A673 (cell line): ENCODE measurements around the gene ATAD5.
"Not testable (repeated sequence)": the region's sequence is repeated elsewhere in the genome, so short reads cannot be mapped to it uniquely, and the experiment has no call there.

Experiments used
- EZH2 ChIP-seq: fragments of 200-600 bp; sonication (generic); IDR thresholded peaks from 2 replicates; pipeline ENCODE4 v1.6.1; 2017; ENCODE audit warnings: borderline replicate concordance, low read depth, mild to moderate bottlenecking, mixed read lengths, antibody characterized with exemption, low read length; ENCODE audit not compliant: poor library complexity, severe bottlenecking
- TF ChIP-seq, protein P1 (sequence below): fragments of 300-800, 200-600 bp; sonication (generic); conservative IDR thresholded peaks from 2 replicates; pipeline ENCODE4 v1.5.1; 2017; ENCODE audit warnings: low read depth, mild to moderate bottlenecking, antibody characterized with exemption, low read length, moderate library complexity, mixed read lengths

DNA sequence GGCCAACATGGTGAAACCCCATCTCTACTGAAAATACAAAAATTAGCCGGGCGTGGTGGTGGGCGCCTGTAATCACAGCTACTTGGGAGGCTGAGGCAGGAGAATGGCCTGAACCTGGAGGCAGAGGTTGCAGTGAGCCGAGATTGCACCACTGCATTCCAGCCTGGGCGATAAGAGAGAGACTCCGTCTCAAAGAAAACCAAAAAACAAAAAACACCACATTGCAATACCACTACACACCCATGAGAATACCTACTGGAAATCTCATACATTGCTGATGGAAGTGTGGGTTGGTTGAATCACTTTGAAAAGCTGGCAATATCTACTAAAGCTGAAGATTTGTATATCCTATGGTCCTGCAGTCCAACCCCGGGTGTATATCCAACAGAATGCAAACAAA lies 78.4 kb downstream of the ATAD5 start:
- TF ChIP-seq, protein P1, sequence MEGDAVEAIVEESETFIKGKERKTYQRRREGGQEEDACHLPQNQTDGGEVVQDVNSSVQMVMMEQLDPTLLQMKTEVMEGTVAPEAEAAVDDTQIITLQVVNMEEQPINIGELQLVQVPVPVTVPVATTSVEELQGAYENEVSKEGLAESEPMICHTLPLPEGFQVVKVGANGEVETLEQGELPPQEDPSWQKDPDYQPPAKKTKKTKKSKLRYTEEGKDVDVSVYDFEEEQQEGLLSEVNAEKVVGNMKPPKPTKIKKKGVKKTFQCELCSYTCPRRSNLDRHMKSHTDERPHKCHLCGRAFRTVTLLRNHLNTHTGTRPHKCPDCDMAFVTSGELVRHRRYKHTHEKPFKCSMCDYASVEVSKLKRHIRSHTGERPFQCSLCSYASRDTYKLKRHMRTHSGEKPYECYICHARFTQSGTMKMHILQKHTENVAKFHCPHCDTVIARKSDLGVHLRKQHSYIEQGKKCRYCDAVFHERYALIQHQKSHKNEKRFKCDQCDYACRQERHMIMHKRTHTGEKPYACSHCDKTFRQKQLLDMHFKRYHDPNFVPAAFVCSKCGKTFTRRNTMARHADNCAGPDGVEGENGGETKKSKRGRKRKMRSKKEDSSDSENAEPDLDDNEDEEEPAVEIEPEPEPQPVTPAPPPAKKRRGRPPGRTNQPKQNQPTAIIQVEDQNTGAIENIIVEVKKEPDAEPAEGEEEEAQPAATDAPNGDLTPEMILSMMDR: not testable (repeated sequence)
- not testable (repeated sequence) for TF ChIP-seq EZH2
